Psoas muscle (tissue), 8 donors: ENCODE data around the gene TSPAN2. TPM values are rescaled to one million over a fixed set of nuclear protein-coding genes. Genes with fewer than 3 reads are reported as not detected.

Experiments
- ATAC-seq, 4 donors: fragments of 200-7000 bp; cut with Tn5 transposase; one replicate each; pipeline ENCODE4 v1.9.1; 2020; ENCODE audit warnings: moderate library complexity in 3 of 4, mild to moderate bottlenecking in 2 of 4
- DNase-seq, 2 donors: peaks; one replicate each; pipeline ENCODE4 v3.0.0-alpha.2; 2020
- H3K27ac ChIP-seq: fragments of 200-600 bp; one replicate; pipeline ENCODE4 v1.8.0; 2022
- H3K27me3 ChIP-seq, 3 donors: fragments of 200-600 bp in 1 of 3; one replicate each; pipeline versions ENCODE4 v1.6.1 to v1.8.0; 2013 to 2022; ENCODE audit warnings: low read length in 2 of 3, mild to moderate bottlenecking in 2 of 3, moderate library complexity in 1 of 3; ENCODE audit not compliant: insufficient read depth in 3 of 3
- H3K36me3 ChIP-seq, 2 donors: fragments of 200-600 bp in 1 of 2; one replicate each; pipeline versions ENCODE4 v1.6.1 to v1.8.0; 2013 to 2022; ENCODE audit warnings: low read depth in 1 of 2, mild to moderate bottlenecking in 1 of 2, moderate library complexity in 1 of 2; ENCODE audit not compliant: insufficient read depth in 1 of 2
- H3K4me1 ChIP-seq: fragments of 200-600 bp; one replicate; pipeline ENCODE4 v1.8.0; 2022
- H3K4me3 ChIP-seq: fragments of 200-600 bp; one replicate; pipeline ENCODE4 v1.8.0; 2022; ENCODE audit warnings: mild to moderate bottlenecking
- H3K9me3 ChIP-seq: fragments of 200-600 bp; one replicate; pipeline ENCODE4 v1.8.0; 2022
- CTCF ChIP-seq: fragments of 200-600 bp; IDR thresholded peaks from one replicate; pipeline ENCODE4 v1.8.0; 2022; ENCODE audit warnings: antibody characterized with exemption
- WGBS, 3 donors: extraction: QIAGEN DNeasy Blood & Tissue Kit; methylation state at CpG; one replicate each; pipeline versions ENCODE4 v1.1.6 to v1.1.7; 2013; 5-methylcytosine and 5-hydroxymethylcytosine counted together
- intact Hi-C, 2 donors: fragments of 100-400 bp; cut with DNase I; formaldehyde crosslinking; loops; one replicate each; pipeline versions ENCODE4 v1.11.0 to v1.14.2; 2022
- polyA plus RNA-seq, 3 donors: library from polyadenylated mRNA; stranded (reverse); fragments of 200-250 nt; gene quantifications; one replicate each; pipeline ENCODE4 v1.2.3, GENCODE V29; 2013
- total RNA-seq, 4 donors: library from RNA; stranded (reverse); fragmentation: NEBNext Ultra II Directional in 2 of 4; extraction: Animal tissue kit (Norgen Biotek cat#: 25700) in 2 of 4; gene quantifications; one replicate each; pipeline versions ENCODE4 v1.2.1 to v1.2.4, GENCODE V29; 2021 to 2023
- donor health status: healthy with polysubstance abuse.
- donor health status: DM: no; HTN: no; CAD: no; lungs with moderate emphysema.
- donor health status: Bipolar disorder and iron deficiency.
- donor health status: healthy.
- donor health status: DM: yes; HTN: yes; CAD: no.
- donor health status: DM: no; HTN: no; CAD: no.
- donor health status: DM: no; HTN: no; CAD: no.
- donor health status: DM: yes; HTN: yes; CAD: no.

TSPAN2 gene
- total and polyA plus RNA-seq, 7 donors: 0.87 to 2.3 (median 1.4) TPM

GRCh38 chr1:115117298-115117697 lies 28.0 kb upstream of the TSPAN2 start:
- no peak overlapping the region for H3K4me3 ChIP-seq
- intact Hi-C loops: no loop called here
- ATAC-seq (no peak), DNase-seq (no peak)
- H3K27ac ChIP-seq: no peak overlapping the region
- 87 to 96% (median 91%) methylated on average over 1 of the region's 1 CpG for WGBS, 3 donors
- H3K9me3 ChIP-seq: no peaks in the 10 kb centered on the region
- no peak for TF ChIP-seq CTCF
- no peaks in the 10 kb centered on the region for H3K4me1 ChIP-seq
- no peaks in the 10 kb centered on the region for H3K27me3 ChIP-seq
- no peaks in the 10 kb centered on the region for H3K36me3 ChIP-seq

GRCh38 chr1:115116512-115116911 lies 27.2 kb upstream of the TSPAN2 start:
- H3K4me1 ChIP-seq: no peaks in the 10 kb centered on the region
- no peaks in the 10 kb centered on the region for H3K27me3 ChIP-seq
- no peak for TF ChIP-seq CTCF
- H3K36me3 ChIP-seq: no peaks in the 10 kb centered on the region
- 45 to 53% (median 51%) methylated on average over 5 of the region's 5 CpGs for WGBS, 3 donors
- intact Hi-C loops: no loop called here
- no peaks in the 10 kb centered on the region for H3K9me3 ChIP-seq
- H3K4me3 ChIP-seq: no peak overlapping the region
- H3K27ac ChIP-seq: no peak overlapping the region
- ATAC-seq (no peak), DNase-seq (no peak)

- Histone ChIP-seq H3K27ac (no peak overlapping the region), H3K4me3 (no peak overlapping the region), H3K36me3 (no peaks in the 10 kb centered on the region), H3K27me3 (no peaks in the 10 kb centered on the region), H3K4me1 (no peaks in the 10 kb centered on the region), H3K9me3 (no peaks in the 10 kb centered on the region)
- DNase-seq: no peak
- intact Hi-C loops: no loop called here
- no peak for TF ChIP-seq CTCF
- ATAC-seq: no peak
- 78 to 82% (median 79%) methylated on average over 6 of the region's 6 CpGs for WGBS, 3 donors
These were observed 26.3 kb upstream of the TSPAN2 start for GRCh38 chr1:115115521-115116161.

DNA sequence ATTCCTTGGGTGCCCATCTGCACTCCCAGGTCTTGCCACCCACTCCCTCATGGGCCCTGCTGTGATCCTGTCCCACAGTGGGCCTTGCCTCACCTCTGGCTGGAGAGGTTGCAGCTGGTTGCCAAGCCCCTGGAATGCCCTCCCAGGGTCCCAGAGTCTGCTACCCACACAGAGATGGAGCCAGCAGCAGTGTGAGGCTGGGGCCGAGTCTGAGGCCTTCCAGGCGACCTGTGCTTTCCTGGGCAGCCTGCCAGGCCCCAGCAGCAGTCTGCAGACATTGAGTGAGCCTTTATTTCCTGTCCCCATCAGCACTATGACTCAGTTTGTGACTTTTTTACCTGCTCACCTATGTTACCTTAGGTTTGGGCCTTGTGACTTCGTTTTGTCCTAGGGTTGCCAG lies 25.0 kb upstream of the TSPAN2 start:
- DNase-seq: no peak

More for the DNA sequence above, 25.0 kb upstream of the TSPAN2 start:
- Histone ChIP-seq H3K9me3 (no peaks in the 10 kb centered on the region), H3K4me3 (no peak overlapping the region), H3K36me3 (no peaks in the 10 kb centered on the region), H3K4me1 (no peaks in the 10 kb centered on the region), H3K27ac (no peak overlapping the region), H3K27me3 (no peaks in the 10 kb centered on the region)
- no peak for TF ChIP-seq CTCF
- intact Hi-C loops: loop anchor here in 1 of 2 donors (5.0 kb wide), 1 partner anchor 62 kb away; no protein-coding TSS in a partner anchor
- no peak for ATAC-seq
- WGBS, 3 donors: 41 to 45% (median 43%) methylated on average over 3 of the region's 3 CpGs
